Natural killer cell (primary cell): ENCODE results near the gene LRRIQ3. TPM values are rescaled to one million over a fixed set of nuclear protein-coding genes. Genes with fewer than 3 reads are reported as not detected.
"Not testable (repeated sequence)": the region's sequence is repeated elsewhere in the genome, so short reads cannot be mapped to it uniquely, and the experiment has no call there.

Experiments used
- ATAC-seq, 3 donors: fragments of 150-1000 bp in 2 of 3; fragments of 200-7000 bp in 1 of 3; cut with Tn5 transposase; 1 replicate in 1 of 3; 2 replicates in 2 of 3; pipeline ENCODE4 v1.10.0; 2021; ENCODE audit warnings: mild to moderate bottlenecking in 2 of 3, moderate library complexity in 2 of 3
- DNase-seq, 2 donors: peaks; one replicate each; pipeline versions ENCODE4 v3.0.0 to v3.0.0-alpha.2; 2013 to 2021; ENCODE audit warnings: mixed read lengths in 1 of 2
- H3K27ac ChIP-seq: one replicate; pipeline ENCODE4 v1.5.1; 2013; ENCODE audit warnings: mild to moderate bottlenecking, low read length
- H3K27me3 ChIP-seq: one replicate; pipeline ENCODE4 v1.6.1; 2013; ENCODE audit warnings: low read length; ENCODE audit not compliant: control insufficient read depth, insufficient read depth
- H3K36me3 ChIP-seq: one replicate; pipeline ENCODE4 v1.6.1; 2013; ENCODE audit warnings: low read length; ENCODE audit not compliant: control insufficient read depth, insufficient read depth
- H3K4me1 ChIP-seq: one replicate; pipeline ENCODE4 v1.6.1; 2013; ENCODE audit warnings: low read length; ENCODE audit not compliant: control insufficient read depth, insufficient read depth
- H3K4me3 ChIP-seq: one replicate; pipeline ENCODE4 v1.5.1; 2013; ENCODE audit warnings: low read length
- H3K9me3 ChIP-seq: one replicate; pipeline ENCODE4 v1.6.1; 2013; ENCODE audit warnings: low read length; ENCODE audit not compliant: control insufficient read depth, insufficient read depth
- H3K27ac Mint-ChIP-seq, 2 donors: one replicate each; pipeline ENCODE4 v1.8.0; 2022; ENCODE audit warnings: mild to moderate bottlenecking in 2 of 2, mixed read lengths in 2 of 2, moderate library complexity in 1 of 2
- H3K27me3 Mint-ChIP-seq, 2 donors: one replicate each; pipeline ENCODE4 v1.8.0; 2022; ENCODE audit warnings: low read depth in 2 of 2, mixed read lengths in 2 of 2
- H3K36me3 Mint-ChIP-seq: one replicate; pipeline ENCODE4 v1.8.0; 2022; ENCODE audit warnings: mixed read lengths
- H3K4me1 Mint-ChIP-seq, 2 donors: one replicate each; pipeline ENCODE4 v1.8.0; 2022; ENCODE audit warnings: mixed read lengths in 2 of 2
- H3K4me3 Mint-ChIP-seq: one replicate; pipeline ENCODE4 v1.8.0; 2022; ENCODE audit warnings: mild to moderate bottlenecking, moderate library complexity, mixed read lengths
- H3K9me3 Mint-ChIP-seq, 2 donors: one replicate each; pipeline ENCODE4 v1.8.0; 2022; ENCODE audit warnings: mixed read lengths in 2 of 2
- CTCF ChIP-seq: fragments of 200-600 bp; IDR thresholded peaks from one replicate; pipeline ENCODE4 v1.8.0; 2022; ENCODE audit warnings: antibody characterized with exemption
- WGBS: methylation state at CpG from one replicate; pipeline ENCODE4 v1.1.7; 2013; ENCODE audit warnings: missing lambda C conversion rate; ENCODE audit not compliant: insufficient coverage; 5-methylcytosine and 5-hydroxymethylcytosine counted together
- intact Hi-C: fragments of 100-400 bp; cut with micrococcal nuclease; formaldehyde crosslinking; loops from one replicate; pipeline ENCODE4 v1.14.2; 2022
- total RNA-seq, 4 donors: library from RNA; stranded (reverse); fragments of 120-200 nt in 1 of 4; gene quantifications; one replicate each; pipeline versions ENCODE4 v1.2.3 to v1.2.4, GENCODE V29; 2013 to 2022

The LRRIQ3 gene
- total RNA-seq, 3 donors from 2014 or later (not counting 1 experiment from before 2014, with no cell fraction given) = 0.16 to 0.85 (median 0.59) TPM

DNA sequence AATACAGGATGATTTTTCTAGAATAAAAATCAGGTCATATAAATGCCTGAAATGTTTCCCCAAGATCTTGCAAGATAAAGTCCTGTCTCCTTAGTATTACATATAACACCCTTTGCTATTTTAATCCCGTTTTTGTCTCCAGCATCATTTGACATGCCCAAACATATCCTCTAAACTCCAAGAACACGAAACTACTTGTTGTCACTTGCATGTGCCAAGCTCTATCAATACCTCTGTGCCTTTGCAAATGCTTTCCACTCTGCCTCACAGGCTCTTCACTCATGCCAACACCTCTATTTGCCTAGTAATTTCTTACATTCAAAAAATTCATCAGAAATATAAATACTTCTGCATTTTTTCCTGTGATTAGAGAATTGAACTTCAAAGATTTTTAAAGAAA, 37.9 kb downstream of the LRRIQ3 start:
- WGBS = 73% methylated on average over 2 of the region's 2 CpGs
- ATAC-seq (no peak), DNase-seq (no peak)
- no peaks in the 10 kb centered on the region for H3K9me3 Mint-ChIP-seq
- H3K9me3 ChIP-seq = no peaks in the 10 kb centered on the region
- no peak for TF ChIP-seq CTCF
- H3K27me3 Mint-ChIP-seq = no peaks in the 10 kb centered on the region
- H3K4me1 ChIP-seq = no peaks in the 10 kb centered on the region
- no peaks in the 10 kb centered on the region for H3K36me3 ChIP-seq
- no peak overlapping the region for H3K4me3 ChIP-seq
- H3K27ac ChIP-seq = no peak overlapping the region
- H3K27me3 ChIP-seq = no peaks in the 10 kb centered on the region
- intact Hi-C loops = no loop called here
- H3K36me3 Mint-ChIP-seq = no peaks in the 10 kb centered on the region
- H3K4me1 Mint-ChIP-seq = no peaks in the 10 kb centered on the region
- no peak overlapping the region for H3K4me3 Mint-ChIP-seq
- no peak overlapping the region for H3K27ac Mint-ChIP-seq

- H3K27ac ChIP-seq = no peak overlapping the region
- no peak for DNase-seq
- no peak for ATAC-seq
- no peaks in the 10 kb centered on the region for H3K36me3 Mint-ChIP-seq
- H3K27ac Mint-ChIP-seq = no peak overlapping the region
- no peak for TF ChIP-seq CTCF
- no peaks in the 10 kb centered on the region for H3K4me1 Mint-ChIP-seq
- intact Hi-C loops = no loop called here
- H3K4me3 ChIP-seq = no peak overlapping the region
- no peaks in the 10 kb centered on the region for H3K27me3 ChIP-seq
- H3K27me3 Mint-ChIP-seq = no peaks in the 10 kb centered on the region
- H3K4me3 Mint-ChIP-seq = no peak overlapping the region
- no peaks in the 10 kb centered on the region for H3K36me3 ChIP-seq
- H3K9me3 Mint-ChIP-seq = peaks cover 3 to 7% of the 10 kb centered on the region in 2 donors
- 73% methylated on average over 3 of the region's 4 CpGs for WGBS
- no peaks in the 10 kb centered on the region for H3K9me3 ChIP-seq
- no peaks in the 10 kb centered on the region for H3K4me1 ChIP-seq
These were observed 52.9 kb downstream of the LRRIQ3 start for GRCh38 chr1:74145086-74145485.

DNA sequence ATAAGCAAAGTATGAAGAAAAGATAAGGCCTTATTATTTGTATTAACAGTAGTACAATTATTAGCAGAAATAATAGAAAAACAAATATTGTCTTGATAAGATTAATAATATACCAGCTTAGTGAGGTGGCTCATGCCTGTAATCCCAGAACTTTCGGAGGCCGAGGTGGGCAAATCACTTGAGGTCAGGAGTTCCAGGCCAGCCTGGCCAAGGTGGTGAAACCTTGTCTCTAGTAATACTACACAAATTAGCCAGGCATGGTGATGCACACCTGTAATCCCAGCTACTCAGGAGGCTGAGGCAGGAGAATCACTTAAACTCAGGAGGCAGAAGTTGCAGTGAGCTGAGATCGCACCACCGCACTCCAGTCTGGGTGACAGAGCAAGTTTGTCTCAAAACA, 80.6 kb downstream of the LRRIQ3 start:
- intact Hi-C loops, H3K27me3 ChIP-seq, H3K4me3 ChIP-seq, H3K27ac ChIP-seq, H3K4me1 ChIP-seq, H3K9me3 Mint-ChIP-seq, H3K9me3 ChIP-seq, ATAC-seq, H3K27me3 Mint-ChIP-seq, H3K4me3 Mint-ChIP-seq, DNase-seq, H3K27ac Mint-ChIP-seq, H3K36me3 Mint-ChIP-seq, H3K36me3 ChIP-seq, H3K4me1 Mint-ChIP-seq: not testable (repeated sequence)
- 97% methylated on average over 2 of the region's 4 CpGs for WGBS

DNA sequence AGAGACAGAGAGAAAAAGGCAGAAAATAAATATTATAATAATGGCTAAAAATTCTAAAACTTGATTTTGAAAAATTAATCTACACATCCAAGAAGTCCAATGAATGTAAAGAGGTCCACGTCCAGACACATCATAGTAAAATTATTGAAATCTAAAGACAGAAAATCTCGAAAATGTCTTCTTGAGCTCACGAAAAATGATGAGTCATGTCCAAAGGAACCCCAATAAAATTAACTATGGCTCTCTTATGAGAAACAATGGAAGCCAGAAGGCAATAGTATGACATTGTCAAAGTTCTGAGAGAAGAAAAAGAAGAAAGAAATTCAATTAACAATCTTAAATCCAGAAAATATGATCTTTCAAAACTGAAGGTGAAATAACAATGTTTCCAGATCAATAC, 84.6 kb downstream of the LRRIQ3 start:
- Mint-ChIP-seq H3K9me3 (peaks cover 4 to 5% of the 10 kb centered on the region in 2 donors), H3K27ac (no peak overlapping the region), H3K27me3 (no peaks in the 10 kb centered on the region), H3K4me1 (no peaks in the 10 kb centered on the region), H3K36me3 (no peaks in the 10 kb centered on the region), H3K4me3 (no peak overlapping the region)
- intact Hi-C loops = no loop called here
- no peak for TF ChIP-seq CTCF
- ATAC-seq (no peak), DNase-seq (no peak)
- Histone ChIP-seq H3K4me1 (no peaks in the 10 kb centered on the region), H3K27ac (no peak overlapping the region), H3K27me3 (no peaks in the 10 kb centered on the region), H3K4me3 (no peak overlapping the region), H3K9me3 (no peaks in the 10 kb centered on the region), H3K36me3 (no peaks in the 10 kb centered on the region)
- WGBS = 67% methylated on average over 1 of the region's 3 CpGs
